ENCODE data around the gene ABCB1. TPM values are rescaled to one million over a fixed set of nuclear protein-coding genes. Genes with fewer than 3 reads are reported as not detected.

ABCB1 gene
- total and polyA plus RNA-seq, 2 of the 13 experiments (the other 11 are each of a cell fraction or from before 2014, with no cell fraction given) = 42.8 to 52.6 TPM

DNA sequence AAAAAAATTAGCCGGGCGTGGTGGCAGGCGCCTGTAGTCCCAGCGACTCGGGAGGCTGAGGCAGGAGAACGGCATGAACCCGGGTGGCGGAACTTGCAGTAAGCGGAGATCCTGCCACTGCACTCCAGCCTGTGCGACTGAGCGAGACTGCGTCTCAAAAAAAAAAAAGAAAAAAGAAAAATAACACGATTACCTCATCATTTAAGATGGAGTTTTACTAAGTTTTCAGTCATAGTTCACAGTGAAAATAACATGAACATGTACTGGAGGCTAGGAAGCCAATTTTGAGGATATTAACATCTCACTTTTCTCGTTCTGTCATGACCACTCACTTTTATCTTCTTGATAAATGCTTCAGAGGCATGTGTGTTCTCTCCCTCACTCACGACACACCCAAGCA is 24.4 kb upstream of the ABCB1 start:
- Histone ChIP-seq H3K4me3 (replicated peaks in 1 of 3; ENCODE audit: insufficient read depth in 1 of 3, low read depth in 2 of 3, low read length in 3 of 3) (no peak overlapping the region), H3K27ac (ENCODE audit: extremely low read length, insufficient read depth, low read length) (no peak overlapping the region), H3K36me3 (replicated peaks in 1 of 2; ENCODE audit: control insufficient read depth in 1 of 2, insufficient read depth in 2 of 2, low read length in 2 of 2) (no peaks in the 10 kb centered on the region), H3K9ac (ENCODE audit: insufficient read depth, low read depth, low read length) (no peak overlapping the region), H4K20me1 (ENCODE audit: insufficient read depth, low read length) (no peaks in the 10 kb centered on the region), H3K9me3 (ENCODE audit: low read length) (no peaks in the 10 kb centered on the region), H3K79me2 (ENCODE audit: insufficient read depth, low read length) (no peaks in the 10 kb centered on the region), H3K4me1 (ENCODE audit: insufficient read depth, low read length) (peaks cover 14% of the 10 kb centered on the region; the same call in 1 of the 2 replicates), H3K4me2 (ENCODE audit: low read depth, low read length) (no peak overlapping the region), H3K27me3 (ENCODE audit: control insufficient read depth in 1 of 2, insufficient read depth in 2 of 2, low read length in 2 of 2) (peaks cover 0 to 6% of the 10 kb centered on the region in 2 experiments; a peak in 1 of 5 replicates), H2AFZ (ENCODE audit: low read length) (no peak overlapping the region)
- FAIRE-seq (no peak), DNase-seq (ENCODE audit: low spot score) (no peak), ATAC-seq (no peak)
- WGBS (ENCODE audit: low lambda C conversion rate) = 81% methylated on average over 15 of the region's 15 CpGs
- TF ChIP-seq ZFP36 (IDR thresholded peaks at IDR 0.05; ENCODE audit: borderline replicate concordance, low read depth, low read length, partially characterized antibody) (no peak), HOXA7 (CRISPR knock-in tag; IDR thresholded peaks at IDR 0.05) (no peak), ATF7 (IDR thresholded peaks at IDR 0.05) (peak; percentile 68), ATF7 (CRISPR knock-in tag; IDR thresholded peaks at IDR 0.05) (no peak)
- POLR2A ChIA-PET = no interaction called here
- CTCF ChIA-PET (ENCODE audit: low intra/inter-chr PET ratio, low total read pairs) = no interaction called here
- intact Hi-C loops (cut with micrococcal nuclease; ENCODE audit: unreplicated experiment) (loop anchor here (5.0 to 10.0 kb wide), 2 partner anchors 60 to 252 kb away; partner anchors contain the start of genes DBF4 and SLC25A40), in situ Hi-C loops (cut with HindIII; ENCODE audit: extremely low pct_ligation_motif_present, low pct_unique_long_range_greater_than_20kb) (no loop called here)
- BruUV-seq (replicated peaks) = no TSS peak

DNA sequence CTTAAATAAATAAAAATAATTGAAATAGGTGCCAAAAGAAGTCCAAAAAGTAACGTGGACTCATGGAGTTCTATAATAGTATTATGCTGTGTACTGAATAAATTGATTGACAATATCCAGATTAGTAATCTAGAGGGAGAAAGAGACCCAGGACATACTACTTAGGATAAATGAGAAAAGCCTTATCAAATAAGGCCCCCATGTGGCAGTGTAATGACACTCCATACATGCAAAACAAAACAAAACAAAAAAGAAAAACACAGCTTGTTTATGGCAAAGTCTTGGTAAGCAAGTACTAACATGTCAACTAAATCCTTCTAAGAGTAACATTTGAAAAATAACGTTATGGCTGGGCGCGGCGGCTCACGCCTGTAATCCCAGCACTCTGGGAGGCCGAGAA is 23.9 kb upstream of the ABCB1 start:
- in situ Hi-C loops (cut with HindIII; ENCODE audit: extremely low pct_ligation_motif_present, low pct_unique_long_range_greater_than_20kb) = no loop called here
- peaks cover 14% of the 10 kb centered on the region; the same call in 1 of the 2 replicates for H3K4me1 ChIP-seq (ENCODE audit: insufficient read depth, low read length)
- ATAC-seq (no peak), DNase-seq (ENCODE audit: low spot score) (no peak), FAIRE-seq (no peak)
- H2AFZ ChIP-seq (ENCODE audit: low read length) = no peak overlapping the region
- no peaks in the 10 kb centered on the region for H3K36me3 ChIP-seq (replicated peaks in 1 of 2; ENCODE audit: control insufficient read depth in 1 of 2, insufficient read depth in 2 of 2, low read length in 2 of 2)
- peaks cover 0 to 6% of the 10 kb centered on the region in 2 experiments; a peak in 1 of 5 replicates for H3K27me3 ChIP-seq (ENCODE audit: control insufficient read depth in 1 of 2, insufficient read depth in 2 of 2, low read length in 2 of 2)
- H3K79me2 ChIP-seq (ENCODE audit: insufficient read depth, low read length) = no peaks in the 10 kb centered on the region
- POLR2A ChIA-PET = no interaction called here
- intact Hi-C loops (cut with micrococcal nuclease; ENCODE audit: unreplicated experiment) = loop anchor here (5.0 to 10.0 kb wide), 2 partner anchors 60 to 253 kb away; partner anchors contain the start of genes DBF4 and SLC25A40
- no peak for TF ChIP-seq SAFB2 (CRISPR knock-in tag; IDR thresholded peaks at IDR 0.05; ENCODE audit: borderline replicate concordance, low read depth)
- no peak for TF ChIP-seq RAD21 (CRISPR knock-in tag; IDR thresholded peaks at IDR 0.05)
- peak; percentile 51 for TF ChIP-seq STAG1 (CRISPR knock-in tag; IDR thresholded peaks at IDR 0.05)
- TF ChIP-seq, protein P1, sequence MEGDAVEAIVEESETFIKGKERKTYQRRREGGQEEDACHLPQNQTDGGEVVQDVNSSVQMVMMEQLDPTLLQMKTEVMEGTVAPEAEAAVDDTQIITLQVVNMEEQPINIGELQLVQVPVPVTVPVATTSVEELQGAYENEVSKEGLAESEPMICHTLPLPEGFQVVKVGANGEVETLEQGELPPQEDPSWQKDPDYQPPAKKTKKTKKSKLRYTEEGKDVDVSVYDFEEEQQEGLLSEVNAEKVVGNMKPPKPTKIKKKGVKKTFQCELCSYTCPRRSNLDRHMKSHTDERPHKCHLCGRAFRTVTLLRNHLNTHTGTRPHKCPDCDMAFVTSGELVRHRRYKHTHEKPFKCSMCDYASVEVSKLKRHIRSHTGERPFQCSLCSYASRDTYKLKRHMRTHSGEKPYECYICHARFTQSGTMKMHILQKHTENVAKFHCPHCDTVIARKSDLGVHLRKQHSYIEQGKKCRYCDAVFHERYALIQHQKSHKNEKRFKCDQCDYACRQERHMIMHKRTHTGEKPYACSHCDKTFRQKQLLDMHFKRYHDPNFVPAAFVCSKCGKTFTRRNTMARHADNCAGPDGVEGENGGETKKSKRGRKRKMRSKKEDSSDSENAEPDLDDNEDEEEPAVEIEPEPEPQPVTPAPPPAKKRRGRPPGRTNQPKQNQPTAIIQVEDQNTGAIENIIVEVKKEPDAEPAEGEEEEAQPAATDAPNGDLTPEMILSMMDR (CRISPR knock-in tag; IDR thresholded peaks at IDR 0.05) = peak; percentile 37
- no peak for TF ChIP-seq ZNF878 (CRISPR knock-in tag; IDR thresholded peaks at IDR 0.05)
- no peaks in the 10 kb centered on the region for H3K9me3 ChIP-seq (ENCODE audit: low read length)
- no TSS peak for BruUV-seq (replicated peaks)
- no peak overlapping the region for H3K27ac ChIP-seq (ENCODE audit: extremely low read length, insufficient read depth, low read length)
- no peak overlapping the region for H3K4me2 ChIP-seq (ENCODE audit: low read depth, low read length)
- H4K20me1 ChIP-seq (ENCODE audit: insufficient read depth, low read length) = no peaks in the 10 kb centered on the region
- no peak overlapping the region for H3K4me3 ChIP-seq (replicated peaks in 1 of 3; ENCODE audit: insufficient read depth in 1 of 3, low read depth in 2 of 3, low read length in 3 of 3)
- 65% methylated on average over 7 of the region's 7 CpGs for WGBS (ENCODE audit: low lambda C conversion rate)
- H3K9ac ChIP-seq (ENCODE audit: insufficient read depth, low read depth, low read length) = no peak overlapping the region
- CTCF ChIA-PET (ENCODE audit: low intra/inter-chr PET ratio, low total read pairs) = no interaction called here
